ENCODE results near the gene GRM5. TPM values are rescaled to one million over a fixed set of nuclear protein-coding genes. Genes with fewer than 3 reads are reported as not detected.
A peak's percentile ranks its signal among the peaks of the same experiment; 100 is the strongest.

The GRM5 gene
- total RNA-seq, 4 donors from 2014 or later: 0.53 TPM; not detected in 3

DNA sequence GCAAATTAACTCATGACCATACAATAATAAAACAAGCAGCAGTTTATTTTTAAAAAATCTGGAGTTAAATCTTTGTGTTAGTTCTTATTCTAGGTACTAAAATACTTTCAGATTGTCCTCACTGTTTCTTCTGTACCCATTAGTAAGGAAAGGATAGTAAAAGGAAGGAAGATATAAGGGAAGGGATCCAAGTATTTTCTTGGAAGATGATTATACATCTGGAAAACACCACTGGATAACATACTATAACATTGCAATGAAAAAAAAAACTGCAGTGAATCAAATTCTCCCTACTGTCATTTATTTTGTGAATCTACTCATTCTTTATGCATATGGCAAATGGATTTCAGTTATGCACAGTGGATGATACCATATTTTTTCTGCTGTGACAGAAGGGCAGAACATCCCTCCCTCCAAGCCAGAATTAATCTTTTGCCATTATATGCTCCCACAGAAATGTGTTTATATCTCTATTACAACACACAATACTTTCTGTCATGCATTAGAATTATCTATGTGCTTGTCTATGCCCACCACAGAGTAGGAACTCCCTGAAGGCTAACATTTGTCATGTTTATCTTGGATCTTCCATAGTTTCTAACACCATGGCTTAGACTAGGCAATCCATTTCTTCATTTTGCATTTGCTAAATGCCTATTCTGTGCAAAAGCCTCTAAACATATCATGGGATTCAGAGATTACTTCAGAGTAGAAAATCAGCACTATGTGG is 446.0 kb downstream of the GRM5 start:
- Histone ChIP-seq H3K9me3 (no peaks in the 10 kb centered on the region), H3K27me3 (no peaks in the 10 kb centered on the region), H3K4me1 (no peaks in the 10 kb centered on the region), H3K36me3 (no peaks in the 10 kb centered on the region), H3K4me3 (no peak overlapping the region), H3K27ac (no peak overlapping the region)
- TF ChIP-seq POLR2A (IDR thresholded peaks at IDR 0.05) (no peak), CTCF (IDR thresholded peaks at IDR 0.05) (no peak)
- no peak for DNase-seq

DNA sequence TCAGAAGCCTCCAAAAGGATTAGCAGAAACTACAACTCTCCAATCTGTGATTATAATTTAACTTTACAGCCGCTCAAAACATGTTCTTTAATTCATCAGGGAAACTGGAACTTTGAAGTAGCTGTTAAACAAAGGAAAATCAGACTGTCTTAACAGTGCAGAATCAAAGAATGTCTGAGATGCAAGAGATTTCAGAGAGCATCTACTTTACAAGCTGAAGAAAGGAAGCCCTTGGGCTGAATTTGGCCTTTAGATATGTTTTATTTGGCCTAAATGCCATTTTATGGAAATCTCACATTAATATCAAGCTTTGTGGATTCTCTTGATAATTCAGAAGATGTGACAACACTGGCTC is 446.7 kb downstream of the GRM5 start:
- Histone ChIP-seq H3K27ac (no peak overlapping the region), H3K27me3 (no peaks in the 10 kb centered on the region), H3K4me3 (no peak overlapping the region), H3K4me1 (no peaks in the 10 kb centered on the region), H3K9me3 (no peaks in the 10 kb centered on the region), H3K36me3 (no peaks in the 10 kb centered on the region)
- no peak for DNase-seq
- no peak for TF ChIP-seq CTCF (IDR thresholded peaks at IDR 0.05)
- TF ChIP-seq POLR2A (IDR thresholded peaks at IDR 0.05): no peak

- no peaks in the 10 kb centered on the region for H3K36me3 ChIP-seq
- H3K27ac ChIP-seq: no peak overlapping the region
- no peaks in the 10 kb centered on the region for H3K9me3 ChIP-seq
- no peaks in the 10 kb centered on the region for H3K27me3 ChIP-seq
- no peak overlapping the region for H3K4me3 ChIP-seq
- TF ChIP-seq POLR2A (IDR thresholded peaks at IDR 0.05) (no peak), CTCF (IDR thresholded peaks at IDR 0.05) (no peak)
- no peak for DNase-seq
- H3K4me1 ChIP-seq: no peaks in the 10 kb centered on the region
Observed at GRCh38 chr11:88618327-88619070, 447.3 kb downstream of the GRM5 start.

DNA sequence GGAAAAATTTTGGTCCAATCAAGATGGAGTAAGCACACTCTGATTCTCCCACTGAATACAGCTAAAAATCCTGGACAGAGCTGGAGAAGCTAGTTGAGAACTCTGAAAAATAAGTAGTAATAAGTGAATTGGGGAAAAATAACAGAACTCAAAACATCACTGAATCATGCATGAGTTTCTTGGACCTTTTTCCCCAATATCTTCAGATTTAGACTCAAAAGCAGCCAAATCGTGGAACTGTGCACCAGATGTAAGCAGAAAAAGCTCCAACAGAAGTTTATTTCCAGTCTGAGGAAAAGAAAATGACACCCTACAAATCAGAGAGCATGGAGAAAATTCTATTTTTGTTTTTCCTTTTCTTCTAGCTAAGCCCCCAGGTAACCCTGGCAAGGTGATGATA is 448.6 kb downstream of the GRM5 start:
- Histone ChIP-seq H3K36me3 (no peaks in the 10 kb centered on the region), H3K27ac (no peak overlapping the region), H3K4me1 (no peaks in the 10 kb centered on the region), H3K27me3 (no peaks in the 10 kb centered on the region), H3K4me3 (no peak overlapping the region), H3K9me3 (no peaks in the 10 kb centered on the region)
- no peak for DNase-seq
- TF ChIP-seq CTCF (IDR thresholded peaks at IDR 0.05) (no peak), POLR2A (IDR thresholded peaks at IDR 0.05) (no peak)

DNA sequence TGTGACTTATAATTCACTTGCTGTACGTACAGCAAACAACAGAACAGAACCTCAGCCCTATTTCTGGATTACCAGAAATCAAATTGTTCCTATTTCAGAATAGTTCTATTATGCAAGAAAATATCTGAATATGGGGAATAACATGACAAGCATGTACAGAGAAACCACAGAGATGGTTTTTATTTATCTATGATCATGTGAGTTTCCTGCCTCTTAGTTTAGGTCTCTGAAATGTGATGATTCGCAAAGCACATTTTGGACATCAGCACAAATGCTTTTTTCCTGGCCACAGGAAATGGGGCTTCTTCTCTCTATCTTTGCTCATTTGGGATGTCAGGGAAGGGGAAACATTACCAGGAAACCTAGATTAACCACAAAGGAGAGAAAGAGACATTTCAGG is 461.5 kb downstream of the GRM5 start:
- Histone ChIP-seq H3K4me1 (no peaks in the 10 kb centered on the region), H3K4me3 (no peak overlapping the region), H3K9me3 (no peaks in the 10 kb centered on the region), H3K27me3 (no peaks in the 10 kb centered on the region), H3K36me3 (no peaks in the 10 kb centered on the region), H3K27ac (peak overlapping the region in 2 of 4 donors; percentile 14 to 21)
- TF ChIP-seq CTCF (IDR thresholded peaks at IDR 0.05) (no peak), POLR2A (IDR thresholded peaks at IDR 0.05) (no peak)
- DNase-seq: no peak
